Activated CD4-positive, alpha-beta T cell treated with anti-CD3 and anti-CD28 coated beads, Interleukin-2, amount 50 U/mL, for 4 hours (primary cell): ENCODE results near the gene SMU1.
A peak's percentile ranks its signal among the peaks of the same experiment; 100 is the strongest.
"Not testable (repeated sequence)": the region's sequence is repeated elsewhere in the genome, so short reads cannot be mapped to it uniquely, and the experiment has no call there.

Source experiments
- DNase-seq, 2 experiments: peaks; one replicate each; pipeline ENCODE4 v3.0.0-alpha.2; 2020

The SMU1 gene

GRCh38 chr9:33007755-33008154 is 68.7 kb downstream of the SMU1 start:
- DNase-seq, result no peak

- not testable (repeated sequence) for DNase-seq
Observed at GRCh38 chr9:33005335-33005734, 71.1 kb downstream of the SMU1 start.

- peak in 1 of 2 experiments; percentile 6 for DNase-seq
Observed at GRCh38 chr9:33000682-33001055, 75.8 kb downstream of the SMU1 start.

GRCh38 chr9:32992595-32993238 is 83.8 kb downstream of the SMU1 start:
- DNase-seq, result no peak

GRCh38 chr9:32991897-32992594 is 84.4 kb downstream of the SMU1 start:
- DNase-seq, result no peak
